ENCODE measurements around the gene SSBP4.

DNA sequence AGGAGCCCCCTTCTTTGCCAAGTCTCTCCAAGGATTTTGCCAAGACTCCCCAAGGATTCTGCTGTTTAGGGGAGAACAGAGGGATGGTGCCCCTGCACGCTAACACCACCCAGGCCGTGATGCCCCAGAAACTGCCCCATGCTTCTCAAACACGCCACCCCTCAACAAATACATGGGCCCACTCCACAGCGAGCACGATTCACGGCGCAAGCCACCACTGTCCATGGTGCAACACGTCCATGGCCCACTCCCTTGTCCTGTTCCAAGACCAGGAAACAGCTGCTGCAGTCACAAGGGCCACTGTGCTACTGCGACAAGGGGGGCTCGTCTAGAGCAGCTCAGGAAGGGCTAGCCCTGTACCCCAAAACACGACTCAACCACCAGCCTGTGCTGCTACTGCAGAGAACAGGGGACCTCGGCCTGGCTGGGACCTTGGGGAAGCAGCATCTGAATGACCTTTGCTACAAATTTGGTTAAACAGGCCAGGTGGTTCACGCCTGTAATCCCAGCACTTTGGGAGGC is 55.2 kb downstream of the SSBP4 start:
- TF ChIP-seq, protein P1, sequence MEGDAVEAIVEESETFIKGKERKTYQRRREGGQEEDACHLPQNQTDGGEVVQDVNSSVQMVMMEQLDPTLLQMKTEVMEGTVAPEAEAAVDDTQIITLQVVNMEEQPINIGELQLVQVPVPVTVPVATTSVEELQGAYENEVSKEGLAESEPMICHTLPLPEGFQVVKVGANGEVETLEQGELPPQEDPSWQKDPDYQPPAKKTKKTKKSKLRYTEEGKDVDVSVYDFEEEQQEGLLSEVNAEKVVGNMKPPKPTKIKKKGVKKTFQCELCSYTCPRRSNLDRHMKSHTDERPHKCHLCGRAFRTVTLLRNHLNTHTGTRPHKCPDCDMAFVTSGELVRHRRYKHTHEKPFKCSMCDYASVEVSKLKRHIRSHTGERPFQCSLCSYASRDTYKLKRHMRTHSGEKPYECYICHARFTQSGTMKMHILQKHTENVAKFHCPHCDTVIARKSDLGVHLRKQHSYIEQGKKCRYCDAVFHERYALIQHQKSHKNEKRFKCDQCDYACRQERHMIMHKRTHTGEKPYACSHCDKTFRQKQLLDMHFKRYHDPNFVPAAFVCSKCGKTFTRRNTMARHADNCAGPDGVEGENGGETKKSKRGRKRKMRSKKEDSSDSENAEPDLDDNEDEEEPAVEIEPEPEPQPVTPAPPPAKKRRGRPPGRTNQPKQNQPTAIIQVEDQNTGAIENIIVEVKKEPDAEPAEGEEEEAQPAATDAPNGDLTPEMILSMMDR (tag by site-specific recombination; IDR thresholded peaks at IDR 0.05), result no peak
- TF ChIP-seq ZNF654 (tag by site-specific recombination; IDR thresholded peaks at IDR 0.05; ENCODE audit: low read depth), result no peak
